HG03135 (cell line): ENCODE results near the gene GINS1.

Source experiments
- ATAC-seq: cut with Tn5 transposase; IDR thresholded peaks from one replicate; pipeline ENCODE4 v1.9.1; 2021; ENCODE audit warnings: mild to moderate bottlenecking, moderate library complexity; ENCODE audit not compliant: unreplicated experiment

Gene GINS1

GRCh38 chr20:25493137-25493536 is 85.7 kb downstream of the GINS1 start:
- no peak for ATAC-seq

- ATAC-seq = no peak
These were observed 86.5 kb downstream of the GINS1 start for GRCh38 chr20:25493748-25494505.

- no peak for ATAC-seq
These were observed 87.2 kb downstream of the GINS1 start for GRCh38 chr20:25494506-25495188.

- ATAC-seq = no peak
These were observed 87.8 kb downstream of the GINS1 start for GRCh38 chr20:25495189-25495824.

GRCh38 chr20:25496165-25496967 is 88.9 kb downstream of the GINS1 start:
- no peak for ATAC-seq

GRCh38 chr20:25496968-25497401 is 89.5 kb downstream of the GINS1 start:
- no peak for ATAC-seq

GRCh38 chr20:25497586-25498279 is 90.3 kb downstream of the GINS1 start:
- no peak for ATAC-seq
